ENCODE measurements around the gene CLBA1.

The CLBA1 gene

GRCh38 chr14:104991896-104992230, 6.3 kb downstream of the CLBA1 start:
- DNase-seq (ENCODE audit: extremely low spot score): no peak
- ChIA-PET CTCF (no interaction called here), POLR2A (no interaction called here)
- TF ChIP-seq ELF4 (IDR thresholded peaks at IDR 0.05): no peak
- no peak for TF ChIP-seq FOXK2 (IDR thresholded peaks at IDR 0.05)
- TF ChIP-seq ARNT (IDR thresholded peaks at IDR 0.05): no peak
- no peak for TF ChIP-seq NFRKB (IDR thresholded peaks at IDR 0.05)
- TF ChIP-seq SUZ12 (IDR thresholded peaks at IDR 0.05): no peak
- TF ChIP-seq TARDBP (IDR thresholded peaks at IDR 0.05): no peak
- TF ChIP-seq BHLHE40 (IDR thresholded peaks at IDR 0.05; ENCODE audit: borderline replicate concordance): no peak
- TF ChIP-seq PKNOX1 (IDR thresholded peaks at IDR 0.05): no peak
- no peak for TF ChIP-seq LEF1 (IDR thresholded peaks at IDR 0.05; ENCODE audit: borderline replicate concordance)
- TF ChIP-seq FOXA1 (IDR thresholded peaks at IDR 0.05): no peak
- TF ChIP-seq HDGF (IDR thresholded peaks at IDR 0.05; ENCODE audit: borderline replicate concordance): no peak
- no peak for TF ChIP-seq FOXM1 (IDR thresholded peaks at IDR 0.05; ENCODE audit: borderline replicate concordance)
- TF ChIP-seq L3MBTL2 (conservative IDR thresholded peaks at IDR 0.05): no peak
- no peak for TF ChIP-seq SP1 (IDR thresholded peaks at IDR 0.05)
- no peak for TF ChIP-seq ZNF384 (IDR thresholded peaks at IDR 0.05)
- TF ChIP-seq CTBP1 (IDR thresholded peaks at IDR 0.05; ENCODE audit: borderline replicate concordance): no peak

GRCh38 chr14:104992501-104992900, 6.9 kb downstream of the CLBA1 start:
- ChIA-PET POLR2A (no interaction called here), CTCF (no interaction called here)
- TF ChIP-seq FOXM1 (IDR thresholded peaks at IDR 0.05; ENCODE audit: borderline replicate concordance) (no peak), PKNOX1 (IDR thresholded peaks at IDR 0.05) (no peak), SUZ12 (IDR thresholded peaks at IDR 0.05) (no peak), NFRKB (IDR thresholded peaks at IDR 0.05) (no peak), TARDBP (IDR thresholded peaks at IDR 0.05) (no peak), BHLHE40 (IDR thresholded peaks at IDR 0.05; ENCODE audit: borderline replicate concordance) (no peak), FOXK2 (IDR thresholded peaks at IDR 0.05) (no peak), ARNT (IDR thresholded peaks at IDR 0.05) (no peak), ELF4 (IDR thresholded peaks at IDR 0.05) (no peak), FOXA1 (IDR thresholded peaks at IDR 0.05) (no peak), LEF1 (IDR thresholded peaks at IDR 0.05; ENCODE audit: borderline replicate concordance) (no peak), SP1 (IDR thresholded peaks at IDR 0.05) (no peak), HDGF (IDR thresholded peaks at IDR 0.05; ENCODE audit: borderline replicate concordance) (no peak), ZNF384 (IDR thresholded peaks at IDR 0.05) (no peak), L3MBTL2 (conservative IDR thresholded peaks at IDR 0.05) (no peak), CTBP1 (IDR thresholded peaks at IDR 0.05; ENCODE audit: borderline replicate concordance) (no peak)
- no peak for DNase-seq (ENCODE audit: extremely low spot score)

- POLR2A ChIA-PET: interaction anchor here (0.6 to 1.4 kb wide), 2 partner anchors 20 to 114 kb away, joined by 3 read pairs; no protein-coding TSS in a partner anchor
- TF ChIP-seq ELF4 (IDR thresholded peaks at IDR 0.05) (no peak), SP1 (IDR thresholded peaks at IDR 0.05) (no peak), CTBP1 (IDR thresholded peaks at IDR 0.05; ENCODE audit: borderline replicate concordance) (no peak)
- CTCF ChIA-PET: interaction anchor here (1.1 kb wide), 1 partner anchor 53 kb away, joined by 3 read pairs; no protein-coding TSS in a partner anchor
- no peak for DNase-seq (ENCODE audit: extremely low spot score)
Observed at GRCh38 chr14:104993306-104993705, 7.7 kb downstream of the CLBA1 start.

GRCh38 chr14:104993808-104994591, 8.4 kb downstream of the CLBA1 start:
- TF ChIP-seq SP1 (IDR thresholded peaks at IDR 0.05) (no peak), ZNF384 (IDR thresholded peaks at IDR 0.05) (no peak), L3MBTL2 (conservative IDR thresholded peaks at IDR 0.05) (no peak), BHLHE40 (IDR thresholded peaks at IDR 0.05; ENCODE audit: borderline replicate concordance) (no peak), FOXA1 (IDR thresholded peaks at IDR 0.05) (no peak), CTBP1 (IDR thresholded peaks at IDR 0.05; ENCODE audit: borderline replicate concordance) (no peak), TARDBP (IDR thresholded peaks at IDR 0.05) (no peak), PKNOX1 (IDR thresholded peaks at IDR 0.05) (no peak), LEF1 (IDR thresholded peaks at IDR 0.05; ENCODE audit: borderline replicate concordance) (no peak), ARNT (IDR thresholded peaks at IDR 0.05) (no peak), SUZ12 (IDR thresholded peaks at IDR 0.05) (no peak), FOXK2 (IDR thresholded peaks at IDR 0.05) (no peak), ELF4 (IDR thresholded peaks at IDR 0.05) (no peak), FOXM1 (IDR thresholded peaks at IDR 0.05; ENCODE audit: borderline replicate concordance) (no peak), NFRKB (IDR thresholded peaks at IDR 0.05) (no peak), HDGF (IDR thresholded peaks at IDR 0.05; ENCODE audit: borderline replicate concordance) (no peak)

GRCh38 chr14:104994978-104995377, 9.4 kb downstream of the CLBA1 start:
- ChIA-PET POLR2A (interaction anchor here (1.1 kb wide), 1 partner anchor 12 kb away, joined by 3 read pairs; no protein-coding TSS in a partner anchor), CTCF (interaction anchor here (0.5 kb wide), 1 partner anchor 50 kb away, joined by 7 read pairs; no protein-coding TSS in a partner anchor)
- no peak for TF ChIP-seq ELF4 (IDR thresholded peaks at IDR 0.05)
- TF ChIP-seq SUZ12 (IDR thresholded peaks at IDR 0.05): no peak
- no peak for TF ChIP-seq TARDBP (IDR thresholded peaks at IDR 0.05)
- TF ChIP-seq ARNT (IDR thresholded peaks at IDR 0.05): no peak
- no peak for TF ChIP-seq FOXK2 (IDR thresholded peaks at IDR 0.05)
- TF ChIP-seq L3MBTL2 (conservative IDR thresholded peaks at IDR 0.05): no peak
- no peak for DNase-seq (ENCODE audit: extremely low spot score)

More at GRCh38 chr14:104993808-104994591, 8.4 kb downstream of the CLBA1 start:
- ChIA-PET POLR2A (interaction anchor here (0.6 to 1.4 kb wide), 3 partner anchors 13 to 114 kb away, joined by 3 read pairs; no protein-coding TSS in a partner anchor), CTCF (interaction anchor here (1.1 kb wide), 1 partner anchor 52 kb away, joined by 3 read pairs; no protein-coding TSS in a partner anchor)
- DNase-seq (ENCODE audit: extremely low spot score): no peak

- CTCF ChIA-PET: no interaction called here
- TF ChIP-seq SP1 (IDR thresholded peaks at IDR 0.05) (no peak), HDGF (IDR thresholded peaks at IDR 0.05; ENCODE audit: borderline replicate concordance) (no peak), TARDBP (IDR thresholded peaks at IDR 0.05) (no peak), SUZ12 (IDR thresholded peaks at IDR 0.05) (no peak), BHLHE40 (IDR thresholded peaks at IDR 0.05; ENCODE audit: borderline replicate concordance) (no peak), LEF1 (IDR thresholded peaks at IDR 0.05; ENCODE audit: borderline replicate concordance) (no peak), NFRKB (IDR thresholded peaks at IDR 0.05) (no peak), CTBP1 (IDR thresholded peaks at IDR 0.05; ENCODE audit: borderline replicate concordance) (no peak), ELF4 (IDR thresholded peaks at IDR 0.05) (no peak), ZNF384 (IDR thresholded peaks at IDR 0.05) (no peak), PKNOX1 (IDR thresholded peaks at IDR 0.05) (no peak)
- POLR2A ChIA-PET: no interaction called here
- DNase-seq (ENCODE audit: extremely low spot score): no peak
Observed at GRCh38 chr14:104996032-104996431, 10.4 kb downstream of the CLBA1 start.
